ENCODE results near the gene XRCC4. TPM values are rescaled to one million over a fixed set of nuclear protein-coding genes. Genes with fewer than 3 reads are reported as not detected.

XRCC4 gene
- total and polyA plus RNA-seq, 7 donors, result 1.6 to 7.9 (median 3.2) TPM

- Histone ChIP-seq H3K4me3 (no peak overlapping the region), H3K27me3 (ENCODE audit: insufficient read depth in 3 of 3, low read length in 2 of 3) (no peaks in the 10 kb centered on the region), H3K27ac (no peak overlapping the region), H3K4me1 (no peaks in the 10 kb centered on the region), H3K36me3 (ENCODE audit: insufficient read depth in 1 of 2, low read depth in 1 of 2) (no peaks in the 10 kb centered on the region), H3K9me3 (no peaks in the 10 kb centered on the region)
- WGBS, 3 donors, result 81 to 87% (median 84%) methylated on average over 9 of the region's 9 CpGs
- intact Hi-C loops (cut with DNase I), result no loop called here
- DNase-seq (no peak), ATAC-seq (no peak)
- no peak for TF ChIP-seq CTCF (IDR thresholded peaks at IDR 0.05)
Observed at GRCh38 chr5:83357621-83358231, 280.4 kb downstream of the XRCC4 start.

GRCh38 chr5:83360573-83360972 is 283.2 kb downstream of the XRCC4 start:
- Histone ChIP-seq H3K27ac (no peak overlapping the region), H3K4me1 (no peaks in the 10 kb centered on the region), H3K4me3 (no peak overlapping the region), H3K36me3 (ENCODE audit: insufficient read depth in 1 of 2, low read depth in 1 of 2) (no peaks in the 10 kb centered on the region), H3K9me3 (no peaks in the 10 kb centered on the region), H3K27me3 (ENCODE audit: insufficient read depth in 3 of 3, low read length in 2 of 3) (no peaks in the 10 kb centered on the region)
- 75 to 87% (median 82%) methylated on average over 2 of the region's 2 CpGs for WGBS, 3 donors
- DNase-seq, result no peak
- ATAC-seq, result no peak
- intact Hi-C loops (cut with DNase I), result no loop called here
- TF ChIP-seq CTCF (IDR thresholded peaks at IDR 0.05), result no peak

GRCh38 chr5:83362526-83362925 is 285.2 kb downstream of the XRCC4 start:
- 92 to 98% (median 95%) methylated on average over 1 of the region's 1 CpG for WGBS, 3 donors
- intact Hi-C loops (cut with DNase I), result no loop called here

GRCh38 chr5:83363111-83363885 is 286.0 kb downstream of the XRCC4 start:
- Histone ChIP-seq H3K4me3 (no peak overlapping the region), H3K36me3 (ENCODE audit: insufficient read depth in 1 of 2, low read depth in 1 of 2) (no peaks in the 10 kb centered on the region), H3K27ac (no peak overlapping the region), H3K4me1 (no peaks in the 10 kb centered on the region), H3K9me3 (no peaks in the 10 kb centered on the region), H3K27me3 (ENCODE audit: insufficient read depth in 3 of 3, low read length in 2 of 3) (no peaks in the 10 kb centered on the region)
- ATAC-seq (no peak), DNase-seq (no peak)
- no peak for TF ChIP-seq CTCF (IDR thresholded peaks at IDR 0.05)
- intact Hi-C loops (cut with DNase I), result no loop called here
- WGBS, 3 donors, result 91 to 97% (median 93%) methylated on average over 7 of the region's 7 CpGs

More at GRCh38 chr5:83362526-83362925, 285.2 kb downstream of the XRCC4 start:
- Histone ChIP-seq H3K36me3 (ENCODE audit: insufficient read depth in 1 of 2, low read depth in 1 of 2) (no peaks in the 10 kb centered on the region), H3K4me3 (no peak overlapping the region), H3K4me1 (no peaks in the 10 kb centered on the region), H3K27ac (no peak overlapping the region), H3K9me3 (no peaks in the 10 kb centered on the region), H3K27me3 (ENCODE audit: insufficient read depth in 3 of 3, low read length in 2 of 3) (no peaks in the 10 kb centered on the region)
- TF ChIP-seq CTCF (IDR thresholded peaks at IDR 0.05), result no peak
- ATAC-seq (no peak), DNase-seq (no peak)

All from psoas muscle (tissue), 8 donors.